ENCODE data around the gene LMAN1L. TPM values are rescaled to one million over a fixed set of nuclear protein-coding genes. Genes with fewer than 3 reads are reported as not detected.

Gene LMAN1L
- total RNA-seq, 1 experiment from 2014 or later: not detected

GRCh38 chr15:74873036-74873755, 60.6 kb downstream of the LMAN1L start, which contains the start of gene SCAMP2:
TSS of gene SCAMP2 (minus strand) at chr15:74873365. CDS start at chr15:74873255, 110 bp downstream.
- intact Hi-C loops (cut with micrococcal nuclease): no loop called here
- POLR2A ChIA-PET (ENCODE audit: unreplicated experiment): no interaction called here
- Histone ChIP-seq H3K9me2 (replicated peaks; ENCODE audit: low read length) (no peaks in the 10 kb centered on the region), H3K4me1 (ENCODE audit: insufficient read depth, low read length) (peaks cover 11% of the 10 kb centered on the region; the same call in 1 of the 2 replicates), H3F3A (ENCODE audit: low read length, unreplicated experiment) (no peaks in the 10 kb centered on the region), H3K27ac (ENCODE audit: low read length) (peak within 1 kb of the TSS; percentile 55), H3K9ac (ENCODE audit: low read length) (peak within 1 kb of the TSS; percentile 93), H3K4me3 (ENCODE audit: low read length) (peak within 1 kb of the TSS; percentile 99), H2AFZ (ENCODE audit: low read length) (peak within 1 kb of the TSS; percentile 95), H3K79me2 (ENCODE audit: low read length) (peaks cover 46% of the 10 kb centered on the region), H3K4me2 (ENCODE audit: low read length) (peak within 1 kb of the TSS; percentile 100), H4K20me1 (ENCODE audit: low read length) (peaks cover 10% of the 10 kb centered on the region; the same call in 1 of the 2 replicates), H3K9me3 (ENCODE audit: low read length) (no peaks in the 10 kb centered on the region), H3K36me3 (ENCODE audit: low read depth, low read length) (no peaks in the 10 kb centered on the region), H3K27me3 (ENCODE audit: low read length) (no peaks in the 10 kb centered on the region)
- ATAC-seq (peak; percentile 99), DNase-seq (peak; percentile 92)
- CTCF ChIA-PET: interaction anchor here (0.5 kb wide), 1 partner anchor 102 kb away, joined by 3 read pairs; no protein-coding TSS in a partner anchor
- TF ChIP-seq EZH2 (IDR thresholded peaks at IDR 0.05; ENCODE audit: low read length, unreplicated experiment): no peak
- no peak for TF ChIP-seq EZH2phosphoT487 (IDR thresholded peaks at IDR 0.05; ENCODE audit: borderline replicate concordance, low read length)
- TF ChIP-seq CTCF (conservative IDR thresholded peaks at IDR 0.05; ENCODE audit: low read depth, low read length): no peak
- TSS peak; percentile 67 for BruUV-seq (replicated peaks)

GRCh38 chr15:74873756-74874424, 61.3 kb downstream of the LMAN1L start:
- BruUV-seq (replicated peaks): no TSS peak
- H2AFZ ChIP-seq (ENCODE audit: low read length): peak overlapping the region; percentile 95
- no peaks in the 10 kb centered on the region for H3K9me3 ChIP-seq (ENCODE audit: low read length)
- no peaks in the 10 kb centered on the region for H3F3A ChIP-seq (ENCODE audit: low read length, unreplicated experiment)
- CTCF ChIA-PET: no interaction called here
- no peaks in the 10 kb centered on the region for H3K36me3 ChIP-seq (ENCODE audit: low read depth, low read length)
- H3K4me2 ChIP-seq (ENCODE audit: low read length): peak overlapping the region; percentile 99
- peak overlapping the region; percentile 93 for H3K9ac ChIP-seq (ENCODE audit: low read length)
- no peaks in the 10 kb centered on the region for H3K27me3 ChIP-seq (ENCODE audit: low read length)
- ATAC-seq: peak; percentile 18; the same call in 1 of the 2 replicates
- no peaks in the 10 kb centered on the region for H3K9me2 ChIP-seq (replicated peaks; ENCODE audit: low read length)
- intact Hi-C loops (cut with micrococcal nuclease): no loop called here
- peaks cover 39% of the 10 kb centered on the region for H3K79me2 ChIP-seq (ENCODE audit: low read length)
- peaks cover 10% of the 10 kb centered on the region; the same call in 1 of the 2 replicates for H4K20me1 ChIP-seq (ENCODE audit: low read length)
- no peak for TF ChIP-seq EZH2phosphoT487 (IDR thresholded peaks at IDR 0.05; ENCODE audit: borderline replicate concordance, low read length)
- TF ChIP-seq EZH2 (IDR thresholded peaks at IDR 0.05; ENCODE audit: low read length, unreplicated experiment): no peak
- TF ChIP-seq CTCF (conservative IDR thresholded peaks at IDR 0.05; ENCODE audit: low read depth, low read length): no peak
- H3K4me1 ChIP-seq (ENCODE audit: insufficient read depth, low read length): peaks cover 11% of the 10 kb centered on the region; the same call in 1 of the 2 replicates
- POLR2A ChIA-PET (ENCODE audit: unreplicated experiment): interaction anchor here (0.5 kb wide), 1 partner anchor 222 kb away, joined by 3 read pairs; no protein-coding TSS in a partner anchor
- no peak overlapping the region for H3K27ac ChIP-seq (ENCODE audit: low read length)
- DNase-seq: no peak
- H3K4me3 ChIP-seq (ENCODE audit: low read length): peak overlapping the region; percentile 99

Small RNA genes lying within 50 kb of the gene (microRNA-seq; reads per million reads assigned to microRNA genes)
- gene MIR4513 (ENCODE audit: unreplicated experiment) (not detected), gene MIR6882 (ENCODE audit: unreplicated experiment) (0.75 reads per million)

Other genes with a start within 250 kb of the LMAN1L start
- gene CLK3, start 197.0 kb upstream of the LMAN1L start, total RNA-seq (2014; rRNA removed): 56.2 and 64.1 TPM in 2 replicates
- gene EDC3, start 116.8 kb upstream of the LMAN1L start, total RNA-seq (2014; rRNA removed): 9.9 and 15.6 TPM in 2 replicates
- gene CYP1A1, start 87.3 kb upstream of the LMAN1L start, total RNA-seq (2014; rRNA removed): 2.3 and 2.5 TPM in 2 replicates
- not detected in 2 replicates for gene CYP1A2, start 64.0 kb upstream of the LMAN1L start, total RNA-seq (2014; rRNA removed)
- 38.0 and 50.3 TPM in 2 replicates for gene CSK, start 30.8 kb upstream of the LMAN1L start, total RNA-seq (2014; rRNA removed)
- not detected in 2 replicates for gene CPLX3, start 13.8 kb downstream of the LMAN1L start, total RNA-seq (2014; rRNA removed)
- 20.3 and 29.7 TPM in 2 replicates for gene ULK3, start 30.3 kb downstream of the LMAN1L start, total RNA-seq (2014; rRNA removed)
- gene SCAMP2, start 60.5 kb downstream of the LMAN1L start, total RNA-seq (2014; rRNA removed): 30.1 and 39.1 TPM in 2 replicates
- 30.6 and 35.2 TPM in 2 replicates for gene MPI, start 77.2 kb downstream of the LMAN1L start, total RNA-seq (2014; rRNA removed)
- 23.8 and 24.3 TPM in 2 replicates for gene FAM219B, start 94.0 kb downstream of the LMAN1L start, total RNA-seq (2014; rRNA removed)
- 109 and 145 TPM in 2 replicates for gene COX5A, start 125.2 kb downstream of the LMAN1L start, total RNA-seq (2014; rRNA removed)
- 6.6 and 7.1 TPM in 2 replicates for gene RPP25, start 143.9 kb downstream of the LMAN1L start, total RNA-seq (2014; rRNA removed)
- gene SCAMP5, start 182.7 kb downstream of the LMAN1L start, total RNA-seq (2014; rRNA removed): 7.0 and 9.0 TPM in 2 replicates
- gene PPCDC, start 210.8 kb downstream of the LMAN1L start, total RNA-seq (2014; rRNA removed): 31.0 and 31.5 TPM in 2 replicates

Measured in PC-3 (cell line).